NCI-H128 (cell line): ENCODE results near the gene TRMT112.
"Not testable (repeated sequence)": the region's sequence is repeated elsewhere in the genome, so short reads cannot be mapped to it uniquely, and the experiment has no call there.

Experiments
- DNase-seq: peaks from one replicate; lab custom pipeline; 2025; ENCODE audit not compliant: unreplicated experiment; lab: John Stamatoyannopoulos, UW

TRMT112 gene

DNA sequence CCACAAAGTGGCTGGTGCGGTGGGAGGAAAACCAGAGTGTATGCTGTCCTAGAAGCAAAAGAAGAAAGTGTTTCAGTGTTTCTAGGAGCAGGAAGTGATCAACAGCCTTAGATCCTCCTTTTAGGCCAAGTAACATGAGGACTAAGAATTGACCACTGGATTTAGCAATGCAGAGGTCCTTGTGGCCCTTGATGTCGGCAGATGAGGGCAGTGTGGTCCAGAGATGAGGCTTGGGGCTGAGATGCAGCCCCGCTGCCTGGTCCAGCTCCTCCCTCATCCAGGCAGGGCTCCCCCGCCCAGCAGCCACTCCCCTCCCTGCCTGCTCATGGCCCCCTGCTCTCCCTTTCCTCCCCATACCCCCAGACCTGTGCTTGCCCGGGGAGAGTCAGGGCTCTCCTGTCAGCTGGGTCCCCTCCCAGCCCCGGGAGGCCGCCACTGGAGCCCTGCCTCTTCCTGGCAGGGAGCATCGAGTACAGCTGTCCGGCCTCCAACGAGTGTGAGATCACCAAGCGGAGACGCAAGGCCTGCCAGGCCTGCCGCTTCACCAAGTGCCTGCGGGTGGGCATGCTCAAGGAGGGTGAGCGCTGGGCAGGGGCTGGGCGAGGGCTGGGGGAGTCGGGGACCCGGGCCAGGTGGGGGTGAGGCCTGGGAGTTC, 3.7 kb downstream of the TRMT112 start:
- no peak for DNase-seq

DNA sequence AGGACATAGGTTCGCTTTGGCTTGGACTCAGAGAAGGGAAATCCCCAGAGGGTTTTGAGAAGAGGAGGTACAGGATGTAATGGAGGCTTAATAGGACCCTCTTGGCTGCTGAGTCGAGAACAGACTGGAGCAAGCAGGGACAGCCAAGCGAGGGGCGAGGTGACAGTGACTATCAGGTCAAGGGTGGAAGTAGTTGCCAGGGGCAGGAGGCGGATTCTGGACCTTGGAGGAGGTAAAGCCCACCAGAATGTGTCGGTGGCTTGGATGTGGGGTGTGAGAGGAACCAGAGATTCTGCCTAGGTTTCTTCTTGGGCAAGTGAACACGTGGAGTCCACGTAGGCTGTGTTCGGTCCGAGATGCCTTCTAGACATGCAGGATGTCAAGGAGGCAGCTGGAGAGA, 4.4 kb downstream of the TRMT112 start:
- no peak for DNase-seq

DNA sequence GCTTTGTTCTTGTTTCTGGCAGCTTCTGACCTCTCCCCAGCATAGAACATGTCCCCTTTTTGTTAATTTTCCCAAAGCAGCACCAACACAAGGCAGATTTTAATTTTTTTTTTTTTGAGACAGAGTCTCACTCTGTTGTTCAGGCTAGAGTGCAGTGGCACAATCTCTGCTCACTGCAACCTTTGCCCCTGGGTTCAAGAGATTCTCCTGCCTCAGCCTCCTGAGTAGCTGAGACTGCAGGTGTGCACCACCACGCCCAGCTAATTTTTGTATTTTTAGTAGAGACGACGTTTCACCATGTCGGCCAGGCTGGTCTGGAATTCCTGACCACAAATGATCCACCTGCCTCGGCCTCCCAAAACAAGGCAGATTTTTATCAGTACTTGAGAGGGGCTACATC, 9.6 kb downstream of the TRMT112 start:
- not testable (repeated sequence) for DNase-seq

DNA sequence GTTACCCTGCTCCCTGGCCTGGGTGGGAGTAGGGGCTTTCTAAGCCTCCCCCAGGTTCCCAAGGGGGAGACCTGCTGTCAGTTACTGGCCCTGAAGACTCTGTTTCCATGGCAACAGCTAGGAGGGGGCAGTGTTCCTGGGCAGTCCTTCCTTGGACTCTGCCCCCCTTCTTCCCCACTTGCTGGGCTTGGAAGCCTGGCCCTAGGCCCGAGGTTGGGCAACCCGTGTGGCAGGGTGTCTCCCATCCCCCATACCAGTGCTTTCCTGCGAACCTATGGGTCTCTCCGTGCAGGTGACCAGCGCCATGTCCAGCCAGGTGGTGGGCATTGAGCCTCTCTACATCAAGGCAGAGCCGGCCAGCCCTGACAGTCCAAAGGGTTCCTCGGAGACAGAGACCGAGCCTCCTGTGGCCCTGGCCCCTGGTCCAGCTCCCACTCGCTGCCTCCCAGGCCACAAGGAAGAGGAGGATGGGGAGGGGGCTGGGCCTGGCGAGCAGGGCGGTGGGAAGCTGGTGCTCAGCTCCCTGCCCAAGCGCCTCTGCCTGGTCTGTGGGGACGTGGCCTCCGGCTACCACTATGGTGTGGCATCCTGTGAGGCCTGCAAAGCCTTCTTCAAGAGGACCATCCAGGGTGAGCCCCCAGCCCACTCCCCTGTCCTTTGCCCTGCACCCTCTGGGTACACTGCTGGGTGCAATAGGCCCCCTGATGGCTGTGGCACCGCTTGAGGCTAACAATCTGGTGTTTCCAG, 10.3 kb downstream of the TRMT112 start:
- no peak for DNase-seq

DNA sequence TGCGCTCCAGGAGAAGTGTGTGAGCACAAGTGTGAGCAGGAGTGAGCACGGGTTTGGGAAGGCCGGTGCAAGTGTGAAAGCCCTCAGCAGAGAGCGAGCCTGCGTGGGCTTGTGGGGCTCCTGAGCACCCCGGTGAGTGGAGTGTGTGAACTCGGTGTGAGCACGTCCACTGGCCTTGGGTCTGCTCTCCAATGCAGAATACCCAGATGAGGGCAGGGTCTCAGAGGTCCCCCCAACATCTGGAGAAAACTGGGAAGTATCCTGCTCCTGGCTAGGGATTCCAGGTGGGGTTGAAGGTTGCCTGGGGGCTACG, 10.8 kb downstream of the TRMT112 start:
- no peak for DNase-seq

DNA sequence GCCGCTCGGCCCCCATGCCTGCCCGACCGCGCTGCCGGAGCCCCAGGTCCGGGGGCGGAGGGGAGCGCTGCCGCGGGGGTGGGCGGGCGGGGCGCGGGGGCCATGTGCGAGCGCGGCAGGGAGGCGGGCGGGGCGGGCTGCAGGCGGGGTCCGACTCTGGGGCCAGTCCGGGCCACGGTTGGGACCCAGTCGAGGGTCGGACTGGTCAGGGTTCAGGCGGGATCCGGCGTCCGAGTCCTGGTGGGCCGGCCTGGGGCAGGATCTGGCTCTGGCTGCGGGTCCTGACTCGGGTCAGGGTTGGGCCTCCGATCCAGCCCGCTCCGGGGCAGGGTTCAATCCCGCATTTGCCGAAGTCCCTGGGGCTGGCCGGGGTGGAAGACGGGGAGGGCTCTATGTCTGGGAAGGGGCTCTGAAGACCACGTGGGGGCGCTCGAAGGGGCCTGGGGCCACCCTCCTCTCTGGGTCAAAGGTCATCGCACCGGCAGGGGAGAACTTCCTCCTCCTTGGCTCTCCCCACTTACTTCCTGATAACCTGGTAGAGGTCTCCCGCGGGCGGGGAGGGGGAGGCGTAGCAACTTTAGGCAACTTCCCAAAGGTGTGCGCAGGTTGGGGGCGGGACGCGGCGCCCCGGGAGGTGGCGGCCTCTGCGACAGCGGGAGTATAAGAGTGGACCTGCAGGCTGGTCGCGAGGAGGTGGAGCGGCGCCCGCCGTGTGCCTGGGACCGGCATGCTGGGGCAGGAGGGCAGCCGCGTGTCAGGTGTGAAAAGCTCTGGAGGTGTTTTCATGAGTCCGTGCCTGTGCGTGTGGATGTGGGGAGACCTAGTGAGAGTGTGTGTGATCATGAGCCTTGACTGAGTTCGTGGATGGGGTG, 11.4 kb downstream of the TRMT112 start:
- no peak for DNase-seq

DNA sequence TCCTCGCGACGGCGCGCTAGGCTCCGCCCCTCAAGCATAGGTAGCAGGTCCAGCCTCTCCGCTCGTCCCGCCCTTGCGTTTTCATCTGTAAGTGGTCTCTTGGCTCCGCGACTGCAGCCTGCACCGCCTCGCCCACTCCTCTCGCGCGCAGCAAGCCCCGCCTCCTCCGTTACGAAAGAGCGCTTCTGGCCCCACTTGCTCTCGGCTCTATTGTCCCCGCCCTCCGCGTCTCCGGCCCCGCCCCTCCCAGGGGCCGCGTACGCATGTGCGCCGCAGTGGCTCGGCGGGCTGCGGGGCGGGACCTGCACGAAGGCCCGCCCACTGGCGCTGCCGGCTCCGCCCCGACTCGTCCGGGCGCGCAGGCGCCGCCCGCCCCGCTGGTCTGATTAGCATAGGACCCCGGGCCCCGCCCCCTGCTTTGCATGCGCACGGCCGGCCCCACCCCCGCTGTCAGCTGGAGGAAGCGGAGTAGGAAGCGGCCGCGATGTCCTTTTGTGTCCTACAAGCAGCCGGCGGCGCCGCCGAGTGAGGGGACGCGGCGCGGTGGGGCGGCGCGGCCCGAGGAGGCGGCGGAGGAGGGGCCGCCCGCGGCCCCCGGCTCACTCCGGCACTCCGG, 12.2 kb downstream of the TRMT112 start, which contains the start of gene ESRRA:
Gene ESRRA, plus strand, starts transcription at position 450 of the 616 bp plus-strand sequence. CDS start 1,656 bp downstream, outside the sequence.
- peak; percentile 99 for DNase-seq

DNA sequence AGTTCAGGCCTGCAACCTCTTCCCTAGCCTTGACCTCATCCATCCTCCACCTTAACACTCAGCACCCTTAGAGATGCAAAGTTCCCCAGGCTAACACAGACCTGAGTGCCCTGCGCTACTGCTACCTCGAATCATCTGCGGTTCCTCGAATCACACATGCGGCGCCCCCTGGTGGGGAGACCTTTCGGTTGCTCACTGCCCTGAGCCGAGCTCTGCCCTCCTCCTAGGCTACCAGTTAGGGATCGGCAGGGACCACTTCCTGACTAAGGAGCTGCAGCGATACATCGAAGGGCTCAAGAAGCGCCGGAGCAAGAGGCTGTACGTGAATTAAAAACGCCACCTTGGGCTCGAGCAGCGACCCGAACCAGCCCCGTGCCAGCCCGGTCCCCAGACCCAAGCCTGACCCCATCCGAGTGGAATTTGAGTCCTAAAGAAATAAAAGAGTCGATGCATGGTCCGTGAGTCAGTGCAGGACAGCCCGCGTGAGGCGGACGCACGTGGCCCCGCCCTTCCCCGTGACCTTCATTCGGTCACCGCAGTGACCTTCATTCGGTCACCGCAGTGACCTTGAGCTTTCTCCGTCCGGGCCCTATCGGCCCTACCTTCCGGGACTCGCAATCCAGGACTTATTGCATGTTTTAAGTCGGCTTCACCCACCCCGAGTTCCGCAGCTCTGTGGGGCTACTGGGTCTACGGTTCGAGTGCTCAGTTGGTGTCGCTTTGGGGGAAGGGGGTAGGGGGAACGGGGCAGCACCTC, 12.9 kb downstream of the TRMT112 start:
- DNase-seq: peak; percentile 66

DNA sequence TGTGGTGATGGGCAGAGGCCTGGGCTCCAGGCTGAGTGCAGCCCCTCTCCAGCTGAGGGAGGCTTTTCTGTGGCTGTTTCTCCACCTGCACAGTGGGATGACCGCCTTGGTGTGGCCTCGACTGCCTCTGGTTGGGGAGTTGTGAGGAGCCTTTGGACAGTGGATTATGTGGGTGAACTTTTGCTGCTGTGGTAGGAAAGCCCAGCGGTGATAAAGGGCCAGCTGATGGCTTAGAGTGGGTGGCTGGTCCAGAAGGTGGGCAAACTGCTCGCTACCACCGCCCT, 13.4 kb downstream of the TRMT112 start:
- no peak for DNase-seq

DNA sequence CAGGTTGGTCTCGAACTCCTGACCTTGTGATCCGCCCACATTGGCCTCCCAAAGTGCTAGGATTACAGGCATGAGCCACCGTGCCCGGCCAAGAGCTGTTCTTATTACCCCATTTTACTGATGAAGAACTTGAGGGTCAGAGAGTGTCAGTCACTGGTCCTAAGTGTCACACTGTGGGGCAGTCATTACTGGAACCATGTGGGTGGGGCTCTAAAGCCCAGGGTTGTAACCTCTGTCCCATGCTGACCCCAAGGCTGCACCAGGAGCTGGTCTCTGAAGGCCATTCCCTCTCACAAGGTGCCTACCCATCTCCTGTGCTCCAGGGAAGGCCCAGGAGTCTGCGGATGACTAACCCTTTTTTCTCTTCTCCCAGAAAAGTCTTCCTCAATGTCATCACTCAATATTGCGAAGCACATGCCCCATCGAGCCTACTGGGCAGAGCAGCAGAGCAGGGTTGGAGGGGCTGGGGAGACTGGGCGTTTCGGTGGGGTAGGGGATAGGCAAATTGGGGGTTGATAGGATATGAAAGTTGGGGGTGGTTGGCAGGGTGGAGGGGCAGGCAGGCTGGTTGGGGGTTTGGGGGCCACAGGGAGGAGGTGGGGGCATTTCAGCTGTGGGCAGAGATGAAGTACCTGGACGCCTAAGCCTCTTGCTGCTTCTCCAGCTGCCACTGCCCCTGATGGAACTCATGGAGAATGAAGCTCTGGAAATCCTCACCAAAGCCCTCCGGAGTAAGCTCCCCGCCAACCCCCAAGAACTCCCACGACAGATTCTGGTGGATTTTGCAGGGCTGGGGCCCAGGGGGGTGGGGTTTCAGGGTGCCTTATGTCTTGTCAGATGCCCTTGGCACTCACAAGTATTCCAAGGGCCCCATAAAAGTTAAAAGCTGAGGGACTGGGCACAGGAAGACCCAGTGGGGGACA, 14.0 kb downstream of the TRMT112 start:
- no peak for DNase-seq

DNA sequence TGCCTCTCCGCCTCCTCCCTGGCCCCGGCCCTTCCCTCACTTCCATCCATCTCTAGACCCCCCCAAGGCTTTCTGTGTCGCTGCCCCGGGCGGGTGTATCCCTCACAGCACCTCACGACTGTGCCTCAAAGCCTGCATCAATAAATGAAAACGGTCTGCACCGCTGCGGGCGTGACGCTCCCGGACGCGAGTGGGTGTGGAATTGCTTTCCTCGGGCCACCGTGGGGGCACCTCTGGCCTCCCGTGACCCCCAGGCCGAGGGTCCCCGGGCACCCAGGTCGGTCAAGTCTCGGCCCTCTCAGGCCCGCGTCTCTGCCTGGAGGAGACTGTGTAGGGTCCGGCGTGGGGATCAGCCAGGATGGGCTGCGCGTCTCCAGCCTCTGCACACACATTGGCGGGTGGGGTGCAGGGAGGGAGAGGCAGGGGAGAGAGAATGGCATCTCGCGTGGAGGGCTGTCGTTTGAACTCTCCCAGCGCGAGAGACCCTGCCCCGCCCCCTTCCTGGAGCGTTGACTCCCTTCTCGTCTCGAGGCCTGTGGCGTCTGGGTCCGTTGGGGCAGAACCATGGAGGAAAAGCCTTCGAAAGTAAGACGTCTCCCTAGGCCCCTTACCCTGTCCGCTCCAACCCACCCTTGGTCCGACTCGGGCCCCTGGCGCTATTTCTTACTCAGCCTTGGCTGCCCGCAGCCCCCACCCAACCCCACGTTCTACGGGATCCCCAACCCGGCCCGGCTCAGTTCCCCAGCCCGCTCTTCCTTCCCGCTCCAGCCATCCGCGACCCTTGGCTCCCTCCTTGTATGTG, 17.3 kb downstream of the TRMT112 start, which contains the start of gene CATSPERZ:
Gene CATSPERZ, plus strand, starts transcription at position 512 of the 802 bp plus-strand sequence. Its CDS starts 53 bp downstream, at position 565.
- DNase-seq: no peak

DNA sequence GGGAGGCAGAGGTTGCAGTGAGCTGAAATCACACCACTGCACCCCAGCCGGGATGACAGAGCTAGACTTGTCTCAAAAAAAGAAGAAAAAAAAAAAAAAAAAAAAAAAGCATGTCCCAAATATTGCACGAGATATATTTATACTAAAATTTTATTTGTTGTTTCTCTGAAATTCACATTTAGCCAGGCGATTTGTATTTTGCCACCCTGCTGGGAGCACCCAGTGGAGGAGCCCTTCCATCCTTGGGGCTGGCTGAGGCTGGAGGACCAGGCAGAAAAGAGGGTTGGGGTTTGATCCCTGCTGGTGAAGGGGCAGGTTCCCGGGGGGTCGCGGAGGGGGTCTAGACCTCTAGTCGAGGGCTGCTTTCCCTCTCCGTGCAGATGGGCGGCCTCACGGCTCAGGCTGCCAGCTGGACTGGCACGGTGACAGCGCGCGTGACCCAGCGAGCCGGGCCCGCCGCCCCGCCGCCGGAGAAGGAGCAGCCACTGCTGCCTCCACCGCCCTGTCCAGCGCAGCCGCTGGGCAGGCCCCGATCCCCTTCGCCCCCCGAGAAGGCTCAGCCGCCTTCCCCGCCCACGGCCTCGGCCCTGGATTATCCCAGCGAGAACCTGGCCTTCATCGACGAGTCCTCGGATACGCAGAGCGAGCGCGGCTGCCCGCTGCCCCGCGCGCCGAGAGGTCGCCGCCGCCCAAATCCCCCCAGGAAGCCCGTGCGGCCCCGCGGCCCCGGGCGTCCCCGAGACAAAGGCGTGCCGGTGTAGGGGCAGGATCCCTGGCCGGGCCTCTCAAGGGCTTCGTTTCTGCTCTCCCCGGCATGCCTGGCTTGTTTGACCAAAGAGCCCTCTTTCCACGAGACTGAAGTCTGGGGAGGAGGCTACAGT, 18.2 kb downstream of the TRMT112 start:
- no peak for DNase-seq

DNA sequence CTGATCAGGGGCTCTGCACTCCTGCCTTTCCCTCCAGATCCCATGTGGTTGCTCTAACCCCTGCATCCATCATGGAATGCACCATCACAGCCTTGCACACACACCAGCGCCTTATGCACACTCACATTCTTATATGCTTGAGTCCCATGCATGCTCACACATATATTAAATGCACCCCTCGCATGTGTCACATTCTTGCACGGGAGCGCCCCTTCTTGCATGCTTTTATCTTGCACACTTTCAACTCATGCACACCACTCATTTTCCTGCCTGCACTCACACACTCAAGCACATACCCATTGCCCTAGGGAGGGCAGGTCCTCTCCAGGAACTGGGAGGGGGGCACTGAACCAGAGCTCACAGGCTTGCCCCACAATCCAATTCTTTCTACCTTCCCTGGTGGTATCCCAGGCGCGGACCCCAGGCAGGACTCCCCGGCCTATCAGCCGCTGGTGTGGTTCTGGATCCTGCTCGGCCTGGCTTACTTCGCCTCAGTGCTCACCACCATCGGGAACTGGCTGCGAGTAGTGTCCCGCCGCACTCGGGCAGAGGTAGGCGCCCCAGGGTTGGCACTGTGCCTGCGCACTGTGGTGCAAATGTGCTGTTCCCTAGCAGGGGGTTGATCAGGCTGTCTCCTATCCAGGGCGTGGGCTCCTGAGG, 19.5 kb downstream of the TRMT112 start:
- no peak for DNase-seq

DNA sequence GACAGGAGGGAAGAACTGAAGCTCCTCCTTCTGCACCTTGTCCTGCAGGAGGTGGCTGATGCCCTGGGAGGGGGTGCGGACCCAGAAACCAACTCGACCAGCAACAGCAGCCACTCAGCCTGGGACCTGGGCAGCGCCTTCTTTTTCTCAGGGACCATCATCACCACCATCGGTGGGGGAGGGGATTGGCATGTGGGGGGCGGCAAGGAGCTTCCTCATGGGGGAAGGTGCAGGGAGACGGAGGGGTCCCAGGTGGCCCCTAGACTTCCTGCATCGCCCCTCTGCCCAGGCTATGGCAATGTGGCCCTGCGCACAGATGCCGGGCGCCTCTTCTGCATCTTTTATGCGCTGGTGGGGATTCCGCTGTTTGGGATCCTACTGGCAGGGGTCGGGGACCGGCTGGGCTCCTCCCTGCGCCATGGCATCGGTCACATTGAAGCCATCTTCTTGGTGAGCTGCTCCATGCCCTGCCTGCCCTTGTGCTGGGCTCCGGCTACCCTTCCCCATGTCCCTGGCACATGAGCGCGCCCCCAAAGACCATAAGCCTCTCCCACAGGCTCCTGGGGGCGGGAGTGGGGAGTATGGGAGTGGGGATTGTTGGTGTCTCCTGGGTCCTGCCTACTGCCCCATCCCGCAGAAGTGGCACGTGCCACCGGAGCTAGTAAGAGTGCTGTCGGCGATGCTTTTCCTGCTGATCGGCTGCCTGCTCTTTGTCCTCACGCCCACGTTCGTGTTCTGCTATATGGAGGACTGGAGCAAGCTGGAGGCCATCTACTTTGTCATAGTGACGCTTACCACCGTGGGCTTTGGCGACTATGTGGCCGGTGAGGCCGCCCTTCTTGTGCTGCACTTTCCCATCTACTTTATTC, 20.3 kb downstream of the TRMT112 start:
- no peak for DNase-seq

DNA sequence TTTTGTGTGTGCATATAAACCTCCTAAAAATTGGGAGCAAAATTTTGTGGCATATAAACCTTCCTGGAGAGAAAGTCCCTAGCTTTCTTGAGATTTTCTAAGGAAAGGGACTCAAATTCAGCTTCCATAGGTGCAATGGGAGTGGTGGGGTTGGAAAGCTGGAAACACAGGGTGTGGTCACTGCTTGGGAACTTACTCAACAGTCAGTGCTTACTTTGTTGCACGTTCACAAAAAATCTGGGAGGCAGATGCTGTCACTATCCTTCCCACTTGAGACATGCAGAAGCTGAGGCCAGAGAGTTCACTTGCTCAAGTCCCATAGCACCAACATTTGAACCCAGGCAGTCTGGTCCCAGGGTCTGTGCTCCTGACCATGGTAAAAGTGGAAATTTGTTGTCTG, 21.1 kb downstream of the TRMT112 start:
- no peak for DNase-seq

DNA sequence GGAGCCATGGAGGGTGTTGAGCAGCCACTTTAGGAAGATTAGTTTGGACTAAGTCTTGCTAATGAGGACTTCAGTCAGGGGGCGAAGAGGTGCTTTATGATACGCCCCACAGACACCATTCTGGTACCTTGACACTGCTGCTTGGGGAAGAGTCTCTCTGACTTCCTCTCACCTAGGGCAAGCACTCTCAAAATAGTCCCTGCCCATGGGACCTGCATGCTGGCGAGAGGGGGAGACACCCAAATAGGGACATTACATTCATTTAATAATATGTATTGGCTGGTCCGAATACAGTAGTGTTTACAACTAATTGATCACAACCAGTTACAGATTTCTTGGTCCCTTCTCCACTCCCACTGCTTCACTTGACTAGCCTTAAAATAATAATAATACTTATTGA, 21.6 kb downstream of the TRMT112 start:
- DNase-seq: no peak
